HG03060 (cell line): Measurements from ENCODE around the gene YJU2.
"Not testable (repeated sequence)": the region's sequence is repeated elsewhere in the genome, so short reads cannot be mapped to it uniquely, and the experiment has no call there.

Experiments
- ATAC-seq: cut with Tn5 transposase; IDR thresholded peaks from one replicate; pipeline ENCODE4 v1.9.1; 2021; ENCODE audit warnings: low read depth, moderate number of reproducible peaks; ENCODE audit not compliant: unreplicated experiment

YJU2 gene

GRCh38 chr19:4267101-4267900 is 20.4 kb downstream of the YJU2 start:
- ATAC-seq: no peak

- no peak for ATAC-seq
Observed at GRCh38 chr19:4267901-4268815, 21.3 kb downstream of the YJU2 start.

GRCh38 chr19:4268816-4269430 is 22.0 kb downstream of the YJU2 start:
- ATAC-seq: no peak

GRCh38 chr19:4272894-4273293 is 26.0 kb downstream of the YJU2 start:
- no peak for ATAC-seq

GRCh38 chr19:4274321-4274686 is 27.4 kb downstream of the YJU2 start:
- not testable (repeated sequence) for ATAC-seq

- ATAC-seq: no peak
Observed at GRCh38 chr19:4277191-4277696, 30.4 kb downstream of the YJU2 start.

- ATAC-seq: no peak
Observed at GRCh38 chr19:4278010-4278409, 31.1 kb downstream of the YJU2 start.

GRCh38 chr19:4278419-4279266 is 31.8 kb downstream of the YJU2 start, which contains the start of gene SHD:
SHD (plus strand) TSS chr19:4279266; CDS start chr19:4280064, 798 bp downstream.
- no peak for ATAC-seq

- ATAC-seq: no peak
Observed at GRCh38 chr19:4279267-4279529, 32.3 kb downstream of the YJU2 start.

GRCh38 chr19:4279530-4280422 is 32.9 kb downstream of the YJU2 start:
- ATAC-seq: no peak

- ATAC-seq: no peak
Observed at GRCh38 chr19:4284176-4284958, 37.5 kb downstream of the YJU2 start.

GRCh38 chr19:4284974-4285373 is 38.1 kb downstream of the YJU2 start:
- no peak for ATAC-seq

- not testable (repeated sequence) for ATAC-seq
Observed at GRCh38 chr19:4286141-4286540, 39.3 kb downstream of the YJU2 start.

- no peak for ATAC-seq
Observed at GRCh38 chr19:4288091-4288777, 41.4 kb downstream of the YJU2 start.

- ATAC-seq: no peak
Observed at GRCh38 chr19:4291184-4291732, 44.4 kb downstream of the YJU2 start.

GRCh38 chr19:4292515-4292914 is 45.6 kb downstream of the YJU2 start:
- ATAC-seq: no peak

- no peak for ATAC-seq
Observed at GRCh38 chr19:4294389-4294788, 47.5 kb downstream of the YJU2 start.
